Mammary epithelial cell (primary cell): ENCODE measurements around the gene ARSB.

Source experiments
- EZH2 ChIP-seq: IDR thresholded peaks from 2 replicates; pipeline ENCODE4 v1.6.1; 2012; ENCODE audit warnings: low read length, inconsistent platforms, borderline replicate concordance
- TF ChIP-seq, protein P1 (sequence below), 2 donors: IDR thresholded peaks in 1 of 2; conservative IDR thresholded peaks in 1 of 2; 2 replicates each; pipeline ENCODE4 v1.5.1; 2011 to 2012; ENCODE audit warnings: inconsistent platforms in 2 of 2, low read length in 2 of 2, mild to moderate bottlenecking in 2 of 2, control low read depth in 1 of 2, low read depth in 1 of 2; ENCODE audit not compliant: insufficient read depth in 1 of 2; ENCODE audit errors: extremely low read depth in 1 of 2

DNA sequence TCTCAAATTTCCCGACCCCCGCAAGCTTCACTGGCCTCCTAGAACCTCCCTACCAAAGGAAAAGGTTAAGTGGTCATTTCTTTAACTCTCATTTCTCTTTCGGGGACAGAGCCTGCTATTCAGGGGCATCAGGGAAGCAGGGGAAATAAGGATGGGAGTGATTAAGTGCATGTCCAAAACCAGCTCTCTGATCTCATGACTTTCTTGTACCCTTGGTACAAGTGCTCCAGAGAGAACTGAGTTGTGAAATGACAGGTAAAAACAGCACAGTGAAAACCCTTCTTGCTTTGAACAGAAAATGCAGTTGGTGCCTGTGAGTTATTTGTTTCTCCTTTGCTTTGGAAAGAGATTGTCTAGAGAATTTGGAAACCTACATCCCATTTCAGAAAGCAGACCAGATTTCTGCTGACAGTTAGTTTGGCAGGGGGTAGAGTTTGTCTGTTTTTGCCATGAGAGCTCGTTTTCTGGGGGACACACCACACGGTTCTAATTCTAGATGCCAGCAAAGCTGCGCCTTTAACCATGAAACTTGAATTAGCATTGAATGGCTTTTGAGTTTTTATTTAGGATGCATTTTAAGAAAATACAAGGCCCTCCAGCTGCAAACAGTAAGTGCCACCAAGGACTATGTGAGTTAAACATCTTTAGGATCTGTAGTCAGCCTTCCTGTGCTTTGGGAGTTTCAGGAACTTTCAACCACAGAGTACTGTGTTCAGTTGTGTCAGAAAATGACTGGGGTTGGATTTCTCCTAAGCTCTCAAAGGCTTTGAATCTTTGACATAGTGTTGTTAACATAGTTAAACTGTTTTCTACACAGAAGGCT, 174.8 kb downstream of the ARSB start:
- TF ChIP-seq, protein P1, sequence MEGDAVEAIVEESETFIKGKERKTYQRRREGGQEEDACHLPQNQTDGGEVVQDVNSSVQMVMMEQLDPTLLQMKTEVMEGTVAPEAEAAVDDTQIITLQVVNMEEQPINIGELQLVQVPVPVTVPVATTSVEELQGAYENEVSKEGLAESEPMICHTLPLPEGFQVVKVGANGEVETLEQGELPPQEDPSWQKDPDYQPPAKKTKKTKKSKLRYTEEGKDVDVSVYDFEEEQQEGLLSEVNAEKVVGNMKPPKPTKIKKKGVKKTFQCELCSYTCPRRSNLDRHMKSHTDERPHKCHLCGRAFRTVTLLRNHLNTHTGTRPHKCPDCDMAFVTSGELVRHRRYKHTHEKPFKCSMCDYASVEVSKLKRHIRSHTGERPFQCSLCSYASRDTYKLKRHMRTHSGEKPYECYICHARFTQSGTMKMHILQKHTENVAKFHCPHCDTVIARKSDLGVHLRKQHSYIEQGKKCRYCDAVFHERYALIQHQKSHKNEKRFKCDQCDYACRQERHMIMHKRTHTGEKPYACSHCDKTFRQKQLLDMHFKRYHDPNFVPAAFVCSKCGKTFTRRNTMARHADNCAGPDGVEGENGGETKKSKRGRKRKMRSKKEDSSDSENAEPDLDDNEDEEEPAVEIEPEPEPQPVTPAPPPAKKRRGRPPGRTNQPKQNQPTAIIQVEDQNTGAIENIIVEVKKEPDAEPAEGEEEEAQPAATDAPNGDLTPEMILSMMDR (conservative IDR thresholded peaks at IDR 0.05 in 1 of 2, IDR thresholded peaks at IDR 0.05 in 1 of 2; ENCODE audit: extremely low read depth in 1 of 2, insufficient read depth in 1 of 2, low read depth in 1 of 2, low read length in 2 of 2): no peak
- TF ChIP-seq EZH2: no peak
